Liver (tissue), 9 donors: Measurements from ENCODE around the gene NFRKB. TPM values are rescaled to one million over a fixed set of nuclear protein-coding genes. Genes with fewer than 3 reads are reported as not detected.
A peak's percentile ranks its signal among the peaks of the same experiment; 100 is the strongest.

Experiments
- DNase-seq: peaks from one replicate; pipeline ENCODE4 v3.0.0-alpha.2; 2017; ENCODE audit warnings: low spot score
- H3K27ac ChIP-seq, 2 donors: one replicate each; pipeline ENCODE4 v1.7.0; 2013; ENCODE audit warnings: inconsistent platforms in 2 of 2, low read length in 2 of 2, control low read depth in 1 of 2, low read depth in 1 of 2, mild to moderate bottlenecking in 1 of 2
- H3K27me3 ChIP-seq, 4 donors: one replicate each; pipeline versions ENCODE4 v1.6.1 to v1.7.0; 2013; ENCODE audit warnings: low read length in 3 of 4, inconsistent platforms in 1 of 4, mild to moderate bottlenecking in 1 of 4, moderate library complexity in 1 of 4; ENCODE audit not compliant: control insufficient read depth in 4 of 4, insufficient read depth in 4 of 4
- H3K36me3 ChIP-seq, 4 donors: one replicate each; pipeline versions ENCODE4 v1.6.1 to v1.7.0; 2013; ENCODE audit warnings: low read length in 3 of 4, mild to moderate bottlenecking in 3 of 4, low read depth in 1 of 4, moderate library complexity in 1 of 4; ENCODE audit not compliant: control insufficient read depth in 4 of 4, insufficient read depth in 3 of 4
- H3K4me1 ChIP-seq, 4 donors: one replicate each; pipeline versions ENCODE4 v1.6.1 to v1.7.0; 2013; ENCODE audit warnings: low read length in 3 of 4, mild to moderate bottlenecking in 3 of 4, moderate library complexity in 1 of 4; ENCODE audit not compliant: control insufficient read depth in 4 of 4, insufficient read depth in 4 of 4
- H3K4me3 ChIP-seq, 3 donors: one replicate each; pipeline versions ENCODE4 v1.6.1 to v1.7.0; 2013; ENCODE audit warnings: low read length in 3 of 3, control low read depth in 1 of 3, low read depth in 1 of 3, mild to moderate bottlenecking in 1 of 3
- H3K9ac ChIP-seq, 2 donors: one replicate each; pipeline ENCODE4 v1.7.0; 2013; ENCODE audit warnings: low read length in 2 of 2, mild to moderate bottlenecking in 2 of 2, moderate library complexity in 2 of 2, control low read depth in 1 of 2, low read depth in 1 of 2
- H3K9me3 ChIP-seq, 4 donors: one replicate each; pipeline versions ENCODE4 v1.6.1 to v1.7.0; 2013; ENCODE audit warnings: low read length in 3 of 4; ENCODE audit not compliant: control insufficient read depth in 4 of 4
- EGR1 ChIP-seq, 2 donors: IDR thresholded peaks; 2 replicates each; pipeline ENCODE4 v1.6.1; 2016 to 2018; ENCODE audit warnings: antibody characterized with exemption in 2 of 2, low read depth in 2 of 2
- FOXA1 ChIP-seq: IDR thresholded peaks from 2 replicates; pipeline ENCODE4 v1.6.1; 2016; ENCODE audit warnings: antibody characterized with exemption
- FOXA2 ChIP-seq: IDR thresholded peaks from 2 replicates; pipeline ENCODE4 v1.6.1; 2016; ENCODE audit warnings: antibody characterized with exemption
- GABPA ChIP-seq, 2 donors: IDR thresholded peaks in 1 of 2; conservative IDR thresholded peaks in 1 of 2; 2 replicates each; pipeline ENCODE4 v1.6.1; 2016; ENCODE audit warnings: antibody characterized with exemption in 2 of 2, mild to moderate bottlenecking in 1 of 2, moderate library complexity in 1 of 2
- HNF4A ChIP-seq, 2 donors: conservative IDR thresholded peaks; 2 replicates each; pipeline ENCODE4 v1.6.1; 2016; ENCODE audit warnings: antibody characterized with exemption in 2 of 2, mild to moderate bottlenecking in 2 of 2
- HNF4G ChIP-seq: IDR thresholded peaks from 2 replicates; pipeline ENCODE4 v1.6.1; 2016; ENCODE audit warnings: antibody characterized with exemption
- JUND ChIP-seq, 2 donors: IDR thresholded peaks; 2 replicates each; pipeline ENCODE4 v1.6.1; 2016; ENCODE audit warnings: antibody characterized with exemption in 2 of 2
- NR2F2 ChIP-seq: IDR thresholded peaks from 2 replicates; pipeline ENCODE4 v1.6.1; 2016; ENCODE audit warnings: antibody characterized with exemption
- RAD21 ChIP-seq, 2 donors: IDR thresholded peaks; 2 replicates each; pipeline ENCODE4 v1.6.1; 2016; ENCODE audit warnings: antibody characterized with exemption in 2 of 2, mild to moderate bottlenecking in 2 of 2
- RXRA ChIP-seq, 2 donors: IDR thresholded peaks; 2 replicates each; pipeline ENCODE4 v1.6.1; 2017 to 2018; ENCODE audit warnings: antibody characterized with exemption in 2 of 2, mild to moderate bottlenecking in 1 of 2
- SP1 ChIP-seq: IDR thresholded peaks from 2 replicates; pipeline ENCODE4 v1.6.1; 2018; ENCODE audit warnings: antibody characterized with exemption, mild to moderate bottlenecking
- TAF1 ChIP-seq: conservative IDR thresholded peaks from 2 replicates; pipeline ENCODE4 v1.6.1; 2016; ENCODE audit warnings: antibody characterized with exemption, mild to moderate bottlenecking
- YY1 ChIP-seq: IDR thresholded peaks from 2 replicates; pipeline ENCODE4 v1.6.1; 2016; ENCODE audit warnings: antibody characterized with exemption, mild to moderate bottlenecking
- WGBS: extraction: QIAGEN DNeasy Blood & Tissue Kit; methylation state at CpG from one replicate; pipeline ENCODE4 v1.1.7; 2013; 5-methylcytosine and 5-hydroxymethylcytosine counted together
- polyA plus RNA-seq, 2 donors: library from polyadenylated mRNA; stranded (reverse) in 1 of 2; unstranded in 1 of 2; fragments of 200-250 nt in 1 of 2; fragments of >200 nt in 1 of 2; fragmentation: Nextera tagmentation in 1 of 2; extraction: Ambion mirVana in 1 of 2; gene quantifications; one replicate each; pipeline versions ENCODE4 v1.2.1 to v1.2.3, GENCODE V29; 2013 to 2015
- total RNA-seq, 2 donors: library from RNA; depleted of rRNA; stranded (reverse); fragments of >200 nt; gene quantifications; one replicate each; pipeline ENCODE4 v1.2.3, GENCODE V29; 2014
- TF ChIP-seq, protein P1 (sequence below): IDR thresholded peaks from 2 replicates; pipeline ENCODE4 v1.6.1; 2016; ENCODE audit warnings: antibody characterized with exemption
- TF ChIP-seq, protein P2 (sequence below): IDR thresholded peaks from 2 replicates; pipeline ENCODE4 v1.6.1; 2016; ENCODE audit warnings: antibody characterized with exemption
- TF ChIP-seq, protein P3 (sequence below): IDR thresholded peaks from 2 replicates; pipeline ENCODE4 v1.6.1; 2016; ENCODE audit warnings: antibody characterized with exemption
- TF ChIP-seq, protein P4 (sequence below): IDR thresholded peaks from 2 replicates; pipeline ENCODE4 v1.6.1; 2016; ENCODE audit warnings: antibody characterized with exemption, mild to moderate bottlenecking
- TF ChIP-seq, protein P5 (sequence below): fragments of 150-350 bp; IDR thresholded peaks from 2 replicates; pipeline ENCODE4 v1.5.1; 2017; ENCODE audit warnings: improper control_type of control experiment, low read depth, low read length; ENCODE audit not compliant: missing input control
- donor health status: healthy.
- donor health status: healthy.
- donor health status: healthy.
- donor health status: healthy.
- donor health status: healthy.

The NFRKB gene
- total and polyA plus RNA-seq, 4 donors, result 5.2 to 20.1 (median 8.9) TPM

DNA sequence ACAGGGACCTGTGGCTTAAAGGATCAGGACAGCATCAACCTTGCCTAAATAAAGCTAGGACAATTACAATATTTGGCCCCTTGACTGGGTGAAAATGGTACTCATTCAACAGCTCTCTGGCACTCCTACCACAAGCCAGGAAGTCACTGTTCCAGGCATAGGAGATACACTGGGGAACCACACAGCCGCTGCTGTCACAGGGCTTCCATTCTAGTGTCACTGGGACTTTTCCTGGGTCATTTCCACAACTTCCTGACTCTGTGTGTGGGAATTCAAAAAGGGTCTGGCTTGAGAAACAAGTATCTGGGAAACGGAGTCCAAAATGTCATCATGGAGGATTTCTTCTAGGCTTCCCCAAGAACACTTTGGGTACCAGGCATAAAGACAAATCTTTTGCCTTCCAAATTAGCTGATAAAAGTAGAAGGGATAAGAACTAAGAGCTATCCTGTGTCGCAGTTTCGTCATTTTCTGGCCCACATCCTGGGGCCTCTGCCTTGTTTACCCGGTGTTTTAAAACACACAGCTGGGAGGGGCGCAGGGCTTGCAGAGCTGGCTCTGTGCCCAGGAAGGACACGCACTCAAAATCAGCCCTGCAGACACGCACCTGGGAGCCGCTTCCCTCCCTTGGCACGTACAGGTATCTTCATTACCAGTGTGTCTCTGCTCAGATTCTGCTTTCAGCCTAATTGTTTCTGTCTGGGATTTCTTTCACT, 41.7 kb downstream of the NFRKB start:
- peaks cover 0 to 2% (median 0%) of the 10 kb centered on the region in 4 donors for H3K36me3 ChIP-seq
- TF ChIP-seq, protein P1, sequence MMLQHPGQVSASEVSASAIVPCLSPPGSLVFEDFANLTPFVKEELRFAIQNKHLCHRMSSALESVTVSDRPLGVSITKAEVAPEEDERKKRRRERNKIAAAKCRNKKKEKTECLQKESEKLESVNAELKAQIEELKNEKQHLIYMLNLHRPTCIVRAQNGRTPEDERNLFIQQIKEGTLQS, result peak; percentile 52
- TF ChIP-seq NR2F2 (no peak), GABPA (IDR thresholded peaks at IDR 0.05 in 1 of 2, conservative IDR thresholded peaks at IDR 0.05 in 1 of 2) (no peak), SP1 (peak; percentile 59), EGR1 (IDR thresholded peaks at IDR 0.05; ENCODE audit: low read depth in 2 of 2) (peak in 1 of 2 donors; percentile 39), RAD21 (IDR thresholded peaks at IDR 0.05) (peak; percentile 58 to 60), HNF4G (no peak), TAF1 (no peak), HNF4A (conservative IDR thresholded peaks at IDR 0.05) (peak; percentile 44 to 70), JUND (IDR thresholded peaks at IDR 0.05) (peak in 1 of 2 donors; percentile 55), FOXA2 (peak; percentile 96), FOXA1 (peak; percentile 95), YY1 (peak; percentile 60), RXRA (IDR thresholded peaks at IDR 0.05) (peak in 1 of 2 donors; percentile 79)
- TF ChIP-seq, protein P2, sequence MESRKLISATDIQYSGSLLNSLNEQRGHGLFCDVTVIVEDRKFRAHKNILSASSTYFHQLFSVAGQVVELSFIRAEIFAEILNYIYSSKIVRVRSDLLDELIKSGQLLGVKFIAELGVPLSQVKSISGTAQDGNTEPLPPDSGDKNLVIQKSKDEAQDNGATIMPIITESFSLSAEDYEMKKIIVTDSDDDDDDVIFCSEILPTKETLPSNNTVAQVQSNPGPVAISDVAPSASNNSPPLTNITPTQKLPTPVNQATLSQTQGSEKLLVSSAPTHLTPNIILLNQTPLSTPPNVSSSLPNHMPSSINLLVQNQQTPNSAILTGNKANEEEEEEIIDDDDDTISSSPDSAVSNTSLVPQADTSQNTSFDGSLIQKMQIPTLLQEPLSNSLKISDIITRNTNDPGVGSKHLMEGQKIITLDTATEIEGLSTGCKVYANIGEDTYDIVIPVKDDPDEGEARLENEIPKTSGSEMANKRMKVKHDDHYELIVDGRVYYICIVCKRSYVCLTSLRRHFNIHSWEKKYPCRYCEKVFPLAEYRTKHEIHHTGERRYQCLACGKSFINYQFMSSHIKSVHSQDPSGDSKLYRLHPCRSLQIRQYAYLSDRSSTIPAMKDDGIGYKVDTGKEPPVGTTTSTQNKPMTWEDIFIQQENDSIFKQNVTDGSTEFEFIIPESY, result peak; percentile 52
- TF ChIP-seq, protein P3, sequence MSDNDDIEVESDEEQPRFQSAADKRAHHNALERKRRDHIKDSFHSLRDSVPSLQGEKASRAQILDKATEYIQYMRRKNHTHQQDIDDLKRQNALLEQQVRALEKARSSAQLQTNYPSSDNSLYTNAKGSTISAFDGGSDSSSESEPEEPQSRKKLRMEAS, result peak; percentile 85
- TF ChIP-seq, protein P4, sequence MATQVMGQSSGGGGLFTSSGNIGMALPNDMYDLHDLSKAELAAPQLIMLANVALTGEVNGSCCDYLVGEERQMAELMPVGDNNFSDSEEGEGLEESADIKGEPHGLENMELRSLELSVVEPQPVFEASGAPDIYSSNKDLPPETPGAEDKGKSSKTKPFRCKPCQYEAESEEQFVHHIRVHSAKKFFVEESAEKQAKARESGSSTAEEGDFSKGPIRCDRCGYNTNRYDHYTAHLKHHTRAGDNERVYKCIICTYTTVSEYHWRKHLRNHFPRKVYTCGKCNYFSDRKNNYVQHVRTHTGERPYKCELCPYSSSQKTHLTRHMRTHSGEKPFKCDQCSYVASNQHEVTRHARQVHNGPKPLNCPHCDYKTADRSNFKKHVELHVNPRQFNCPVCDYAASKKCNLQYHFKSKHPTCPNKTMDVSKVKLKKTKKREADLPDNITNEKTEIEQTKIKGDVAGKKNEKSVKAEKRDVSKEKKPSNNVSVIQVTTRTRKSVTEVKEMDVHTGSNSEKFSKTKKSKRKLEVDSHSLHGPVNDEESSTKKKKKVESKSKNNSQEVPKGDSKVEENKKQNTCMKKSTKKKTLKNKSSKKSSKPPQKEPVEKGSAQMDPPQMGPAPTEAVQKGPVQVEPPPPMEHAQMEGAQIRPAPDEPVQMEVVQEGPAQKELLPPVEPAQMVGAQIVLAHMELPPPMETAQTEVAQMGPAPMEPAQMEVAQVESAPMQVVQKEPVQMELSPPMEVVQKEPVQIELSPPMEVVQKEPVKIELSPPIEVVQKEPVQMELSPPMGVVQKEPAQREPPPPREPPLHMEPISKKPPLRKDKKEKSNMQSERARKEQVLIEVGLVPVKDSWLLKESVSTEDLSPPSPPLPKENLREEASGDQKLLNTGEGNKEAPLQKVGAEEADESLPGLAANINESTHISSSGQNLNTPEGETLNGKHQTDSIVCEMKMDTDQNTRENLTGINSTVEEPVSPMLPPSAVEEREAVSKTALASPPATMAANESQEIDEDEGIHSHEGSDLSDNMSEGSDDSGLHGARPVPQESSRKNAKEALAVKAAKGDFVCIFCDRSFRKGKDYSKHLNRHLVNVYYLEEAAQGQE, result peak; percentile 41
- TF ChIP-seq, protein P5, sequence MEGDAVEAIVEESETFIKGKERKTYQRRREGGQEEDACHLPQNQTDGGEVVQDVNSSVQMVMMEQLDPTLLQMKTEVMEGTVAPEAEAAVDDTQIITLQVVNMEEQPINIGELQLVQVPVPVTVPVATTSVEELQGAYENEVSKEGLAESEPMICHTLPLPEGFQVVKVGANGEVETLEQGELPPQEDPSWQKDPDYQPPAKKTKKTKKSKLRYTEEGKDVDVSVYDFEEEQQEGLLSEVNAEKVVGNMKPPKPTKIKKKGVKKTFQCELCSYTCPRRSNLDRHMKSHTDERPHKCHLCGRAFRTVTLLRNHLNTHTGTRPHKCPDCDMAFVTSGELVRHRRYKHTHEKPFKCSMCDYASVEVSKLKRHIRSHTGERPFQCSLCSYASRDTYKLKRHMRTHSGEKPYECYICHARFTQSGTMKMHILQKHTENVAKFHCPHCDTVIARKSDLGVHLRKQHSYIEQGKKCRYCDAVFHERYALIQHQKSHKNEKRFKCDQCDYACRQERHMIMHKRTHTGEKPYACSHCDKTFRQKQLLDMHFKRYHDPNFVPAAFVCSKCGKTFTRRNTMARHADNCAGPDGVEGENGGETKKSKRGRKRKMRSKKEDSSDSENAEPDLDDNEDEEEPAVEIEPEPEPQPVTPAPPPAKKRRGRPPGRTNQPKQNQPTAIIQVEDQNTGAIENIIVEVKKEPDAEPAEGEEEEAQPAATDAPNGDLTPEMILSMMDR, result no peak
- DNase-seq, result peak; percentile 68

More for the DNA sequence above, 41.7 kb downstream of the NFRKB start:
- no peaks in the 10 kb centered on the region for H3K27me3 ChIP-seq
- peaks cover 0 to 13% (median 9%) of the 10 kb centered on the region in 4 donors for H3K4me1 ChIP-seq
- H3K9me3 ChIP-seq, result no peaks in the 10 kb centered on the region
- H3K4me3 ChIP-seq, result no peak overlapping the region
- 5% methylated on average over 10 of the region's 10 CpGs for WGBS
- H3K27ac ChIP-seq, result peak overlapping the region; percentile 36
- H3K9ac ChIP-seq, result no peak overlapping the region
